Natural killer cell (primary cell): ENCODE results near the gene TMEM117. TPM values are rescaled to one million over a fixed set of nuclear protein-coding genes. Genes with fewer than 3 reads are reported as not detected.

ENCODE experiments used
- ATAC-seq, 3 donors: fragments of 150-1000 bp in 2 of 3; fragments of 200-7000 bp in 1 of 3; cut with Tn5 transposase; 1 replicate in 1 of 3; 2 replicates in 2 of 3; pipeline ENCODE4 v1.10.0; 2021; ENCODE audit warnings: mild to moderate bottlenecking in 2 of 3, moderate library complexity in 2 of 3
- DNase-seq, 2 donors: peaks; one replicate each; pipeline versions ENCODE4 v3.0.0 to v3.0.0-alpha.2; 2013 to 2021; ENCODE audit warnings: mixed read lengths in 1 of 2
- H3K27ac ChIP-seq: one replicate; pipeline ENCODE4 v1.5.1; 2013; ENCODE audit warnings: mild to moderate bottlenecking, low read length
- H3K27me3 ChIP-seq: one replicate; pipeline ENCODE4 v1.6.1; 2013; ENCODE audit warnings: low read length; ENCODE audit not compliant: control insufficient read depth, insufficient read depth
- H3K36me3 ChIP-seq: one replicate; pipeline ENCODE4 v1.6.1; 2013; ENCODE audit warnings: low read length; ENCODE audit not compliant: control insufficient read depth, insufficient read depth
- H3K4me1 ChIP-seq: one replicate; pipeline ENCODE4 v1.6.1; 2013; ENCODE audit warnings: low read length; ENCODE audit not compliant: control insufficient read depth, insufficient read depth
- H3K4me3 ChIP-seq: one replicate; pipeline ENCODE4 v1.5.1; 2013; ENCODE audit warnings: low read length
- H3K9me3 ChIP-seq: one replicate; pipeline ENCODE4 v1.6.1; 2013; ENCODE audit warnings: low read length; ENCODE audit not compliant: control insufficient read depth, insufficient read depth
- H3K27ac Mint-ChIP-seq, 2 donors: one replicate each; pipeline ENCODE4 v1.8.0; 2022; ENCODE audit warnings: mild to moderate bottlenecking in 2 of 2, mixed read lengths in 2 of 2, moderate library complexity in 1 of 2
- H3K27me3 Mint-ChIP-seq, 2 donors: one replicate each; pipeline ENCODE4 v1.8.0; 2022; ENCODE audit warnings: low read depth in 2 of 2, mixed read lengths in 2 of 2
- H3K36me3 Mint-ChIP-seq: one replicate; pipeline ENCODE4 v1.8.0; 2022; ENCODE audit warnings: mixed read lengths
- H3K4me1 Mint-ChIP-seq, 2 donors: one replicate each; pipeline ENCODE4 v1.8.0; 2022; ENCODE audit warnings: mixed read lengths in 2 of 2
- H3K4me3 Mint-ChIP-seq: one replicate; pipeline ENCODE4 v1.8.0; 2022; ENCODE audit warnings: mild to moderate bottlenecking, moderate library complexity, mixed read lengths
- H3K9me3 Mint-ChIP-seq, 2 donors: one replicate each; pipeline ENCODE4 v1.8.0; 2022; ENCODE audit warnings: mixed read lengths in 2 of 2
- CTCF ChIP-seq: fragments of 200-600 bp; IDR thresholded peaks from one replicate; pipeline ENCODE4 v1.8.0; 2022; ENCODE audit warnings: antibody characterized with exemption
- WGBS: methylation state at CpG from one replicate; pipeline ENCODE4 v1.1.7; 2013; ENCODE audit warnings: missing lambda C conversion rate; ENCODE audit not compliant: insufficient coverage; 5-methylcytosine and 5-hydroxymethylcytosine counted together
- intact Hi-C: fragments of 100-400 bp; cut with micrococcal nuclease; formaldehyde crosslinking; loops from one replicate; pipeline ENCODE4 v1.14.2; 2022
- total RNA-seq, 4 donors: library from RNA; stranded (reverse); fragments of 120-200 nt in 1 of 4; gene quantifications; one replicate each; pipeline versions ENCODE4 v1.2.3 to v1.2.4, GENCODE V29; 2013 to 2022

TMEM117 gene
- total RNA-seq, 3 donors from 2014 or later (not counting 1 experiment from before 2014, with no cell fraction given) = 7.1 to 8.1 (median 7.9) TPM

DNA sequence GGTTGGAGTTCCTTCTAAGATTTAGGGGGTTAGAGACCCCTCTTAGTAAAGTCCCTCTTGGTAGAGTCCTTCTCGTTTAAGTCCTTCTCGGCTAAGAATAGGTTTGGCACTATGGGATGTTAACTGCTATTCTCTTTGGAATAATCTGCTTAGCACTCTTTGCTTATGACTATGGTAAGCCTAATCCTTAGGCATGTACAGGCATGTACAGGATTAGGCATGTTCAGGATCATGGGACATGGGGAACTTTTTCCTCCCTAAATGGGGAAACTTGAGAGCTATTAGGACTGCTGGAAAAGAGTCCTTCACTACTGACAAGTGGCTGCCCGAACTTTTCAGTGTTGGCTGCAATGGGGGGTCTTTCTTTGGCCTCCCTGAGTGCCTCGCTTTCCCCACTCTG lies 193.3 kb downstream of the TMEM117 start:
- H3K27ac Mint-ChIP-seq = no peak overlapping the region
- intact Hi-C loops = no loop called here
- no peaks in the 10 kb centered on the region for H3K27me3 ChIP-seq
- no peaks in the 10 kb centered on the region for H3K4me1 Mint-ChIP-seq
- no peak for ATAC-seq
- H3K36me3 Mint-ChIP-seq = no peaks in the 10 kb centered on the region
- no peaks in the 10 kb centered on the region for H3K9me3 Mint-ChIP-seq
- no peak overlapping the region for H3K27ac ChIP-seq
- no peaks in the 10 kb centered on the region for H3K27me3 Mint-ChIP-seq
- TF ChIP-seq CTCF = no peak
- WGBS = 90% methylated on average over 3 of the region's 4 CpGs
- no peaks in the 10 kb centered on the region for H3K4me1 ChIP-seq
- H3K9me3 ChIP-seq = no peaks in the 10 kb centered on the region
- H3K4me3 Mint-ChIP-seq = no peak overlapping the region
- no peaks in the 10 kb centered on the region for H3K36me3 ChIP-seq
- no peak for DNase-seq
- no peak overlapping the region for H3K4me3 ChIP-seq

DNA sequence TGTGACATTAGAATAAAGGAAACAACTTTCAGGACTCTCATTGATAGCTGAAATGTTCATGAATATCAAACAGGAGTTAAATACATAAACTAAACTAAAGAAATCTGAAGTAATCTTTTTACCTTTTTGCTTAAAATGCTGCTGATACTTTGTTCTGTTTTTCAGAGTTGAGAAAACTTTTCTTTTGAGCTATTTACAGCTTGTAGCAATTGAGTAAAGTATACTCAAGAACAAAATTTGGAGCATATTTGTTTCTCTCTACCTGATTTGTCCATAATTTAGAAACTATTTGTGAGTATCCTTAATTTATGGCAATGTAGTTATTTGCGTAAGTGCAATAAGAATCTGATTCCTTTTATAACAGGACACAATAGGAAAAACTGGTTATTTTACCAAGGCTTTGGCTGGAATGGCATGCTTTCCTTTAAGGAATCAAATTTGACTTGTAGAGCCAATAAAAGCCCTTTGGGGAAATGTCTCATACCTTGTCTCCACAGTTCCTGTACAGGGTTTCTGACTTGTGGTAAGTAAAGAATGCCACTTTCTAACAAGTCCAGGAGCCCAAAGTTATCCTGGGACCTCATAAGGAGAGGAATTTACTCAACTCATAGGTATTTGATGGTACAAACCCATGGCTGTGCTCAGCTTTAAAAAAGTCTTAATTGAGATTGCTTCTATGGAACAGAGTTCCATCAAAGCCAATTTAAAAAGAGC lies 195.7 kb downstream of the TMEM117 start:
- intact Hi-C loops = no loop called here
- H3K27me3 ChIP-seq = no peaks in the 10 kb centered on the region
- DNase-seq = no peak
- Mint-ChIP-seq H3K27ac (no peak overlapping the region), H3K4me1 (no peaks in the 10 kb centered on the region), H3K9me3 (no peaks in the 10 kb centered on the region), H3K36me3 (no peaks in the 10 kb centered on the region), H3K27me3 (no peaks in the 10 kb centered on the region), H3K4me3 (no peak overlapping the region)
- H3K4me3 ChIP-seq = no peak overlapping the region
- no peak overlapping the region for H3K27ac ChIP-seq
- no peaks in the 10 kb centered on the region for H3K4me1 ChIP-seq
- WGBS = 100% methylated on average over 1 of the region's 1 CpG
- no peak for ATAC-seq
- TF ChIP-seq CTCF = no peak
- no peaks in the 10 kb centered on the region for H3K9me3 ChIP-seq
- H3K36me3 ChIP-seq = no peaks in the 10 kb centered on the region

- no peaks in the 10 kb centered on the region for H3K27me3 ChIP-seq
- WGBS = 97% methylated on average over 4 of the region's 5 CpGs
- Mint-ChIP-seq H3K4me1 (no peaks in the 10 kb centered on the region), H3K36me3 (no peaks in the 10 kb centered on the region), H3K27ac (no peak overlapping the region), H3K9me3 (no peaks in the 10 kb centered on the region), H3K4me3 (no peak overlapping the region), H3K27me3 (no peaks in the 10 kb centered on the region)
- DNase-seq (no peak), ATAC-seq (no peak)
- H3K4me3 ChIP-seq = no peak overlapping the region
- intact Hi-C loops = no loop called here
- H3K4me1 ChIP-seq = no peaks in the 10 kb centered on the region
- H3K9me3 ChIP-seq = no peaks in the 10 kb centered on the region
- H3K27ac ChIP-seq = no peak overlapping the region
- no peak for TF ChIP-seq CTCF
- H3K36me3 ChIP-seq = no peaks in the 10 kb centered on the region
Measured at GRCh38 chr12:44034906-44035305, 199.0 kb downstream of the TMEM117 start.

DNA sequence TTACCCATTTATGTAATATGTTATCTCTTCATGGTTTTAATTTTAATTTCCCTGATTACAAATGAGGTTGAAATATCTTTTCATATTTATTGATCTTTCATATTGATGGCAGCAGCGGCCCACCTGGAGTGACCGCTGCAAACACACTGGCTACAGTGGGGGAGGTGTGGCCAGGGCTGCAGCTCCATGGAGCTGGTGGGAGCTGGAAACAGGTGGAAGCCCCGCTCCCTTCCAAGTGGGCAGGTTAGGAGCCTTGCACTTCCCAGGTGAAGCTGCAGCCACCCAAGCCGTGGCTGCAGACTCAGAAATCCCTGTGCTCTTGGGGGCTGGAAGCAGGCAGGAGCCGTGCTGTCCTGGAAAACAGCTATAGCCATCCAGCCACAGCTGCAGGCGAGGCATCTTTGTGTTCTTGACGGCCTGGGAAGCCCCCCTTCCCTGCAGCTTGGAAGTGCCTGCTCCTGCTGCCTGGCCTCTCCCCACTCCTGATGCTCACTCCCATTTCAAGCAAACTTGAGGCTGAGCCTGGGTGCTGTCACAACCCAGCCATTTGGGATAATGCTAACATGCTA lies 201.1 kb downstream of the TMEM117 start:
- H3K4me1 Mint-ChIP-seq = no peaks in the 10 kb centered on the region
- DNase-seq (no peak), ATAC-seq (no peak)
- Histone ChIP-seq H3K4me1 (no peaks in the 10 kb centered on the region), H3K9me3 (no peaks in the 10 kb centered on the region), H3K36me3 (no peaks in the 10 kb centered on the region), H3K4me3 (no peak overlapping the region), H3K27me3 (no peaks in the 10 kb centered on the region), H3K27ac (no peak overlapping the region)
- no peaks in the 10 kb centered on the region for H3K27me3 Mint-ChIP-seq
- no peak overlapping the region for H3K27ac Mint-ChIP-seq
- no peaks in the 10 kb centered on the region for H3K36me3 Mint-ChIP-seq
- H3K9me3 Mint-ChIP-seq = no peaks in the 10 kb centered on the region
- TF ChIP-seq CTCF = no peak
- intact Hi-C loops = no loop called here
- WGBS = 91% methylated on average over 7 of the region's 7 CpGs
- H3K4me3 Mint-ChIP-seq = no peak overlapping the region
